Lower leg skin (tissue), 3 donors: ENCODE results near the gene MFNG.

Experiments
- POLR2A ChIP-seq, 2 donors: fragments of 450-650 bp; IDR thresholded peaks; one replicate each; pipeline ENCODE4 v1.6.1; 2016 to 2017; ENCODE audit warnings: antibody characterized with exemption in 2 of 2, mild to moderate bottlenecking in 1 of 2, moderate library complexity in 1 of 2
- TF ChIP-seq, protein P1 (sequence below), 3 donors: fragments of 450-650 bp; IDR thresholded peaks; one replicate each; pipeline ENCODE4 v1.5.1; 2016; ENCODE audit warnings: antibody characterized with exemption in 3 of 3, mild to moderate bottlenecking in 3 of 3, moderate library complexity in 2 of 3

GRCh38 chr22:37470087-37470445, 16.1 kb downstream of the MFNG start:
- TF ChIP-seq, protein P1, sequence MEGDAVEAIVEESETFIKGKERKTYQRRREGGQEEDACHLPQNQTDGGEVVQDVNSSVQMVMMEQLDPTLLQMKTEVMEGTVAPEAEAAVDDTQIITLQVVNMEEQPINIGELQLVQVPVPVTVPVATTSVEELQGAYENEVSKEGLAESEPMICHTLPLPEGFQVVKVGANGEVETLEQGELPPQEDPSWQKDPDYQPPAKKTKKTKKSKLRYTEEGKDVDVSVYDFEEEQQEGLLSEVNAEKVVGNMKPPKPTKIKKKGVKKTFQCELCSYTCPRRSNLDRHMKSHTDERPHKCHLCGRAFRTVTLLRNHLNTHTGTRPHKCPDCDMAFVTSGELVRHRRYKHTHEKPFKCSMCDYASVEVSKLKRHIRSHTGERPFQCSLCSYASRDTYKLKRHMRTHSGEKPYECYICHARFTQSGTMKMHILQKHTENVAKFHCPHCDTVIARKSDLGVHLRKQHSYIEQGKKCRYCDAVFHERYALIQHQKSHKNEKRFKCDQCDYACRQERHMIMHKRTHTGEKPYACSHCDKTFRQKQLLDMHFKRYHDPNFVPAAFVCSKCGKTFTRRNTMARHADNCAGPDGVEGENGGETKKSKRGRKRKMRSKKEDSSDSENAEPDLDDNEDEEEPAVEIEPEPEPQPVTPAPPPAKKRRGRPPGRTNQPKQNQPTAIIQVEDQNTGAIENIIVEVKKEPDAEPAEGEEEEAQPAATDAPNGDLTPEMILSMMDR (IDR thresholded peaks at IDR 0.05) = no peak
- no peak for TF ChIP-seq POLR2A (IDR thresholded peaks at IDR 0.05)
